Activated CD4-positive, alpha-beta T cell treated with anti-CD3 and anti-CD28 coated beads, Interleukin-2, Interleukin-4, amounts not matched to agents 100 ng/mL and 50 ng/mL, durations not matched to agents 16 hours and 8 hours (primary cell): ENCODE results near the gene CSTF2T.
"Not testable (repeated sequence)": the region's sequence is repeated elsewhere in the genome, so short reads cannot be mapped to it uniquely, and the experiment has no call there.

Source experiments
- DNase-seq: peaks from one replicate; pipeline ENCODE4 v3.0.0-alpha.2; 2020; ENCODE audit warnings: low spot score

Gene CSTF2T

GRCh38 chr10:51696251-51696650, 3.1 kb downstream of the CSTF2T start:
- no peak for DNase-seq

GRCh38 chr10:51694086-51694768, 5.2 kb downstream of the CSTF2T start:
- DNase-seq, result no peak

GRCh38 chr10:51691135-51691534, 8.3 kb downstream of the CSTF2T start:
- DNase-seq, result no peak

GRCh38 chr10:51689536-51689935, 9.9 kb downstream of the CSTF2T start:
- DNase-seq, result no peak

GRCh38 chr10:51688826-51689225, 10.6 kb downstream of the CSTF2T start:
- not testable (repeated sequence) for DNase-seq

- no peak for DNase-seq
Observed at GRCh38 chr10:51687296-51687695, 12.1 kb downstream of the CSTF2T start.

- no peak for DNase-seq
Observed at GRCh38 chr10:51685768-51686167, 13.6 kb downstream of the CSTF2T start.

GRCh38 chr10:51683031-51683691, 16.2 kb downstream of the CSTF2T start:
- no peak for DNase-seq

- no peak for DNase-seq
Observed at GRCh38 chr10:51679841-51680240, 19.6 kb downstream of the CSTF2T start.

GRCh38 chr10:51675088-51675487, 24.3 kb downstream of the CSTF2T start:
- no peak for DNase-seq

GRCh38 chr10:51672039-51672535, 27.3 kb downstream of the CSTF2T start:
- no peak for DNase-seq

- DNase-seq, result no peak
Observed at GRCh38 chr10:51669041-51669440, 30.4 kb downstream of the CSTF2T start.

- DNase-seq, result no peak
Observed at GRCh38 chr10:51668336-51668689, 31.1 kb downstream of the CSTF2T start.

- DNase-seq, result no peak
Observed at GRCh38 chr10:51667678-51668335, 31.6 kb downstream of the CSTF2T start.

- no peak for DNase-seq
Observed at GRCh38 chr10:51666456-51666855, 32.9 kb downstream of the CSTF2T start.

- DNase-seq, result no peak
Observed at GRCh38 chr10:51663086-51663485, 36.3 kb downstream of the CSTF2T start.

GRCh38 chr10:51659344-51659743, 40.1 kb downstream of the CSTF2T start:
- DNase-seq, result no peak

- DNase-seq, result no peak
Observed at GRCh38 chr10:51658000-51658399, 41.4 kb downstream of the CSTF2T start.

GRCh38 chr10:51656503-51656902, 42.9 kb downstream of the CSTF2T start:
- DNase-seq, result no peak

- DNase-seq, result no peak
Observed at GRCh38 chr10:51654918-51655317, 44.5 kb downstream of the CSTF2T start.

- DNase-seq, result no peak
Observed at GRCh38 chr10:51653025-51653424, 46.4 kb downstream of the CSTF2T start.

- no peak for DNase-seq
Observed at GRCh38 chr10:51651063-51651462, 48.3 kb downstream of the CSTF2T start.

GRCh38 chr10:51649064-51649463, 50.3 kb downstream of the CSTF2T start:
- no peak for DNase-seq
